OCI-LY3 (cell line): ENCODE measurements around the gene RPS25.

Experiments
- H2AFZ ChIP-seq: fragments of 200-600, 300-600 bp; shearing (Covaris generic); 2 replicates; pipeline ENCODE4 v1.6.0; 2014; ENCODE audit warnings: antibody characterized with exemption, low read depth, low read length
- H3K27ac ChIP-seq: fragments of 200-600, 300-600 bp; sonication (generic); 2 replicates; pipeline ENCODE4 v1.5.1; 2014; ENCODE audit warnings: mild to moderate bottlenecking, low read length, moderate library complexity, mixed read lengths
- H3K27me3 ChIP-seq: fragments of 200-600, 300-600 bp; sonication (generic); 2 replicates; pipeline ENCODE4 v1.6.1; 2014; ENCODE audit warnings: low read depth, low read length, mixed read lengths
- H3K36me3 ChIP-seq: fragments of 200-600, 300-600 bp; sonication (generic); replicated peaks from 2 replicates; pipeline ENCODE3; 2014; ENCODE audit warnings: low read depth, low read length, mixed read lengths
- H3K4me1 ChIP-seq: fragments of 300-600, 200-600 bp; sonication (generic); 2 replicates; pipeline ENCODE4 v1.6.1; 2014; ENCODE audit warnings: low read length, mixed read lengths
- H3K4me2 ChIP-seq: fragments of 200-600, 300-600 bp; sonication (generic); 2 replicates; pipeline ENCODE4 v1.6.1; 2014; ENCODE audit warnings: low read length, mixed read lengths
- H3K4me3 ChIP-seq: fragments of 300-600, 200-600 bp; sonication (generic); 2 replicates; pipeline ENCODE4 v1.5.1; 2014; ENCODE audit warnings: antibody characterized with exemption, mild to moderate bottlenecking, low read length, moderate library complexity
- H3K79me2 ChIP-seq: fragments of 300-600, 200-600 bp; shearing (Covaris generic); 2 replicates; pipeline ENCODE4 v1.6.1; 2014; ENCODE audit warnings: mild to moderate bottlenecking, low read length, mixed read lengths
- H3K9ac ChIP-seq: fragments of 300-600, 200-600 bp; shearing (Covaris generic); 2 replicates; pipeline ENCODE4 v1.6.0; 2014; ENCODE audit warnings: mild to moderate bottlenecking, low read length, moderate library complexity
- H3K9me3 ChIP-seq: fragments of 200-600, 300-600 bp; shearing (Covaris generic); 2 replicates; pipeline ENCODE4 v1.6.1; 2014; ENCODE audit warnings: low read length, mixed read lengths; ENCODE audit not compliant: insufficient read depth
- H4K20me1 ChIP-seq: fragments of 200-600, 300-600 bp; sonication (generic); 2 replicates; pipeline ENCODE4 v1.6.1; 2016; ENCODE audit warnings: low read length, mixed read lengths; ENCODE audit not compliant: insufficient read depth
- CTCF ChIP-seq: fragments of 200-600, 300-600 bp; sonication (generic); IDR thresholded peaks from 2 replicates; pipeline ENCODE4 v1.5.1; 2014; ENCODE audit warnings: antibody characterized with exemption, low read length, low read depth
- EZH2phosphoT487 ChIP-seq: fragments of 200-600 bp; shearing (Covaris generic); IDR thresholded peaks from 2 replicates; pipeline ENCODE4 v1.6.1; 2018; ENCODE audit warnings: antibody characterized with exemption, mixed run types, low read depth

Gene RPS25

GRCh38 chr11:119051440-119052162 is 33.5 kb upstream of the RPS25 start:
- Histone ChIP-seq H3K27me3 (no peaks in the 10 kb centered on the region), H3K36me3 (peaks cover 74% of the 10 kb centered on the region), H2AFZ (no peak overlapping the region), H3K4me2 (peak overlapping the region; percentile 92), H3K79me2 (peaks cover 57% of the 10 kb centered on the region), H3K27ac (peak overlapping the region; percentile 97), H4K20me1 (no peaks in the 10 kb centered on the region; the same call in 1 of the 2 replicates), H3K9me3 (no peaks in the 10 kb centered on the region), H3K9ac (peak overlapping the region; percentile 82), H3K4me3 (peak overlapping the region; percentile 80), H3K4me1 (peaks cover 79% of the 10 kb centered on the region)
- TF ChIP-seq EZH2phosphoT487: no peak
- TF ChIP-seq CTCF: no peak

- Histone ChIP-seq H4K20me1 (no peaks in the 10 kb centered on the region), H3K9ac (no peak overlapping the region)
Measured at GRCh38 chr11:119049081-119049480, 30.9 kb upstream of the RPS25 start.

GRCh38 chr11:119048644-119049043 is 30.5 kb upstream of the RPS25 start:
- Histone ChIP-seq H3K4me1 (peaks cover 62% of the 10 kb centered on the region), H3K9me3 (no peaks in the 10 kb centered on the region), H3K36me3 (peaks cover 78% of the 10 kb centered on the region), H3K27ac (no peak overlapping the region), H3K9ac (no peak overlapping the region), H4K20me1 (no peaks in the 10 kb centered on the region), H3K79me2 (peaks cover 30% of the 10 kb centered on the region), H2AFZ (no peak overlapping the region), H3K27me3 (no peaks in the 10 kb centered on the region), H3K4me2 (no peak overlapping the region), H3K4me3 (no peak overlapping the region)
- no peak for TF ChIP-seq CTCF
- TF ChIP-seq EZH2phosphoT487: no peak

More at GRCh38 chr11:119049081-119049480, 30.9 kb upstream of the RPS25 start:
- Histone ChIP-seq H3K79me2 (peaks cover 33% of the 10 kb centered on the region), H3K27ac (no peak overlapping the region), H3K36me3 (peaks cover 82% of the 10 kb centered on the region), H3K27me3 (no peaks in the 10 kb centered on the region), H3K4me1 (peaks cover 67% of the 10 kb centered on the region), H3K4me2 (no peak overlapping the region), H3K9me3 (no peaks in the 10 kb centered on the region), H2AFZ (no peak overlapping the region), H3K4me3 (no peak overlapping the region)
- TF ChIP-seq CTCF (no peak), EZH2phosphoT487 (no peak)

GRCh38 chr11:119047205-119047604 is 29.1 kb upstream of the RPS25 start:
- Histone ChIP-seq H3K4me1 (peaks cover 50% of the 10 kb centered on the region), H3K27ac (peak overlapping the region; percentile 73), H3K79me2 (peaks cover 25% of the 10 kb centered on the region), H3K27me3 (no peaks in the 10 kb centered on the region), H2AFZ (no peak overlapping the region), H4K20me1 (no peaks in the 10 kb centered on the region), H3K4me2 (peak overlapping the region; percentile 33), H3K9ac (peak overlapping the region; percentile 31; the same call in 1 of the 2 replicates), H3K9me3 (no peaks in the 10 kb centered on the region), H3K4me3 (no peak overlapping the region), H3K36me3 (peaks cover 65% of the 10 kb centered on the region)
- TF ChIP-seq EZH2phosphoT487 (no peak), CTCF (no peak)
